ENCODE data around the gene IL6R. TPM values are rescaled to one million over a fixed set of nuclear protein-coding genes. Genes with fewer than 3 reads are reported as not detected.

Gene IL6R
- total RNA-seq = 3.1 and 5.5 TPM in 2 replicates

GRCh38 chr1:154404984-154405746 lies at the start of gene IL6R:
Gene IL6R, plus strand, starts transcription at chr1:154405343. Its CDS starts 287 bp downstream, at chr1:154405630.

GRCh38 chr1:154502066-154502743 lies 97.1 kb downstream of the IL6R start, which contains the start of the genes SHE and TDRD10:
Gene SHE, minus strand, starts transcription at chr1:154502412. Its CDS starts 386 bp downstream, at chr1:154502026.
Gene TDRD10, plus strand, starts transcription at chr1:154502219. Its CDS starts 4,685 bp downstream, at chr1:154506904.

Other genes starting within 250 kb of the IL6R start
- 163 and 386 TPM in 2 replicates for gene TPM3, start 213.2 kb upstream of the IL6R start, total RNA-seq
- gene CFAP141, start 199.0 kb upstream of the IL6R start, total RNA-seq = not detected in 2 replicates
- 73.8 and 101 TPM in 2 replicates for gene UBAP2L, start 184.4 kb upstream of the IL6R start, total RNA-seq
- gene HAX1, start 132.7 kb upstream of the IL6R start, total RNA-seq = 57.3 and 135 TPM in 2 replicates
- gene AQP10, start 84.2 kb upstream of the IL6R start, total RNA-seq = not detected in 2 replicates
- 12.8 and 16.9 TPM in 2 replicates for gene ATP8B2, start 79.8 kb upstream of the IL6R start, total RNA-seq
- gene TDRD10, start 96.9 kb downstream of the IL6R start, total RNA-seq = not detected in 2 replicates
- gene SHE, start 97.1 kb downstream of the IL6R start, total RNA-seq = under 0.01 TPM in 2 replicates
- 22.1 and 27.5 TPM in 2 replicates for gene UBE2Q1, start 153.3 kb downstream of the IL6R start, total RNA-seq
- gene CHRNB2, start 162.4 kb downstream of the IL6R start, total RNA-seq = under 0.01 and 0.22 TPM in 2 replicates
- gene ADAR, start 202.8 kb downstream of the IL6R start, total RNA-seq = 84.4 and 95.4 TPM in 2 replicates